Measurements from ENCODE around the gene SLC5A9. TPM values are rescaled to one million over a fixed set of nuclear protein-coding genes. Genes with fewer than 3 reads are reported as not detected.
A peak's percentile ranks its signal among the peaks of the same experiment; 100 is the strongest.
"Not testable (repeated sequence)": the region's sequence is repeated elsewhere in the genome, so short reads cannot be mapped to it uniquely, and the experiment has no call there.

SLC5A9 gene
- total and polyA plus RNA-seq, 9 of the 15 experiments (the other 6 are each of a cell fraction or from before 2014, with no cell fraction given), result not detected

DNA sequence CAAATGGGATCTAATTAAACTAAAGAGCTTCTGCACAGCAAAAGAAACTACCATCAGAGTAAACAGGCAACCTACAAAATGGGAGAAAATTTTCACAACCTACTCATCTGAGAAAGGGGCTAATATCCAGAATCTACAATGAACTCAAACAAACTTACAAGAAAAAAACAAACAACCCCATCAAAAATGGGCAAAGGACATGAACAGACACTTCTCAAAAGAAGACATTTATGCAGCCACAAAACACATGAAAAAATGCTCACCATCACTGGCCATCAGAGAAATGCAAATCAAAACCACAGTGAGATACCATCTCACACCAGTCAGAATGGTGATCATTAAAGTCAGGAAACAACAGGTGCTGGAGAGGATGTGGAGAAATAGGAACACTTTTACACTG is 59.8 kb downstream of the SLC5A9 start:
- H3K4me3 ChIP-seq; H3K4me1 ChIP-seq (replicated peaks in 1 of 2; ENCODE audit: control insufficient read depth in 2 of 2, insufficient read depth in 2 of 2, low read length in 2 of 2); FAIRE-seq; H3K9me3 ChIP-seq (replicated peaks; ENCODE audit: control insufficient read depth, insufficient read depth, low read depth, low read length); H3K79me2 ChIP-seq (ENCODE audit: control insufficient read depth, insufficient read depth, low read length); H3K27me3 ChIP-seq (ENCODE audit: control insufficient read depth in 2 of 2, insufficient read depth in 2 of 2, low read length in 2 of 2); H3K4me2 ChIP-seq (ENCODE audit: insufficient read depth, low read length); H3K27ac ChIP-seq (ENCODE audit: extremely low read depth, low read depth, low read length); BruUV-seq (replicated peaks); ATAC-seq; H3K36me3 ChIP-seq (ENCODE audit: control insufficient read depth, insufficient read depth, low read length); H4K20me1 ChIP-seq (replicated peaks; ENCODE audit: control insufficient read depth, insufficient read depth, low read length); POLR2A ChIA-PET; CTCF ChIA-PET (ENCODE audit: low intra/inter-chr PET ratio); in situ Hi-C loops (cut with MboI); H2AFZ ChIP-seq (ENCODE audit: low read depth, low read length); DNase-seq (ENCODE audit: extremely low read depth in 1 of 4, low spot score in 3 of 4); intact Hi-C loops (cut with micrococcal nuclease); H3K9me1 ChIP-seq (ENCODE audit: control insufficient read depth, insufficient read depth, low read length); H3K9ac ChIP-seq (ENCODE audit: insufficient read depth in 1 of 2, low read depth in 2 of 2, low read length in 2 of 2): not testable (repeated sequence)
- peak in 1 of 2 experiments; percentile 92 for TF ChIP-seq AFF1 (IDR thresholded peaks at IDR 0.05; ENCODE audit: low read depth in 1 of 2, partially characterized antibody in 2 of 2)

DNA sequence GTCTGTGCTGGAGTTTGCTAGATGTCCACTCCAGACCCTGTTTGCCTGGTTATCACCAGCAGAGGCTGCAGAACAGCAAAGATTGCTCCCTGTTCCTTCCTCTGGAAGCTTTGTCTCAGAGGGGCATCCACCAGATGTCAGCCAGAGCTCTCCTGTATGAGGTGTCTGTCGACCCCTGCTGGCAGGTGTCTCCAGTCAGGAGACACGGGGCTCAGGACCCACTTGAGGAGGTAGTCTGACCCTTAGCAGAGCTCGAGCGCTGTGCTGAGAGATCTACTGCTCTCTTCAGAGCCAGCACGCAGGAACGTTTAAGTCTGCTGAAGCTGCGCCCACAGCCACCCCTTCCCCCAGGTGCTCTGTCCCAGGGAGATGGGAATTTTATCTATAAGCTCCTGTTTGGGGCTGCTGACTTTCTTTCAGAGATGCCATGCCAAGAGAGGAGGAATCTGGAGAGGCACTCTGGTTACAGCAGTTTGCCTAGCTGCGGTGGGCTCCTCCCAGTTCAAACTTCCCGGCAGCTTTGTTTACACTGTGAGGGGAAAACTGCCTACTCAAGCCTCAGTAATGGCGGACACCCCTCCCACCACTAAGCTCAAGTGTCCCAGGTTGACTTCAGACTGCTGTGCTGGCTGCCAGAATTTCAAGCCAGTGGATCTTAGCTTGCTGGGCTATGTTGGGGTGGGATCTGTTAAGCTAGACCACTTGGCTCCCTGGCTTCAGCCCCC is 62.3 kb downstream of the SLC5A9 start:
- ATAC-seq; BruUV-seq (replicated peaks): not testable (repeated sequence)

More for the DNA sequence above, 62.3 kb downstream of the SLC5A9 start:
- 3% methylated on average over 10 of the region's 10 CpGs for WGBS (ENCODE audit: insufficient coverage, low coverage, missing lambda C conversion rate)
- H3K9me3 ChIP-seq (replicated peaks; ENCODE audit: control insufficient read depth, insufficient read depth, low read depth, low read length); H3K36me3 ChIP-seq (ENCODE audit: control insufficient read depth, insufficient read depth, low read length); POLR2A ChIA-PET; H2AFZ ChIP-seq (ENCODE audit: low read depth, low read length); H4K20me1 ChIP-seq (replicated peaks; ENCODE audit: control insufficient read depth, insufficient read depth, low read length); H3K27ac ChIP-seq (ENCODE audit: extremely low read depth, low read depth, low read length); FAIRE-seq; H3K9me1 ChIP-seq (ENCODE audit: control insufficient read depth, insufficient read depth, low read length); H3K9ac ChIP-seq (ENCODE audit: insufficient read depth in 1 of 2, low read depth in 2 of 2, low read length in 2 of 2); H3K4me1 ChIP-seq (replicated peaks in 1 of 2; ENCODE audit: control insufficient read depth in 2 of 2, insufficient read depth in 2 of 2, low read length in 2 of 2); H3K4me2 ChIP-seq (ENCODE audit: insufficient read depth, low read length); intact Hi-C loops (cut with micrococcal nuclease); CTCF ChIA-PET (ENCODE audit: low intra/inter-chr PET ratio); H3K4me3 ChIP-seq; DNase-seq (ENCODE audit: extremely low read depth in 1 of 4, low spot score in 3 of 4); H3K79me2 ChIP-seq (ENCODE audit: control insufficient read depth, insufficient read depth, low read length); H3K27me3 ChIP-seq (ENCODE audit: control insufficient read depth in 2 of 2, insufficient read depth in 2 of 2, low read length in 2 of 2); in situ Hi-C loops (cut with MboI): not testable (repeated sequence)
